ENCODE data around the gene GPR142.

GRCh38 chr17:74404789-74405188, 37.5 kb downstream of the GPR142 start:
- no peak for TF ChIP-seq POLR2A (IDR thresholded peaks at IDR 0.05; ENCODE audit: low read depth, low read length)
- TF ChIP-seq POLR2AphosphoS5 (IDR thresholded peaks at IDR 0.05; ENCODE audit: low read depth, low read length) = no peak

Measured in GM12892 (cell line).